ENCODE results near the gene SH3BP5. TPM values are rescaled to one million over a fixed set of nuclear protein-coding genes. Genes with fewer than 3 reads are reported as not detected.

SH3BP5 gene
- total RNA-seq, 1 experiment from 2014 or later, result 20.3 TPM

DNA sequence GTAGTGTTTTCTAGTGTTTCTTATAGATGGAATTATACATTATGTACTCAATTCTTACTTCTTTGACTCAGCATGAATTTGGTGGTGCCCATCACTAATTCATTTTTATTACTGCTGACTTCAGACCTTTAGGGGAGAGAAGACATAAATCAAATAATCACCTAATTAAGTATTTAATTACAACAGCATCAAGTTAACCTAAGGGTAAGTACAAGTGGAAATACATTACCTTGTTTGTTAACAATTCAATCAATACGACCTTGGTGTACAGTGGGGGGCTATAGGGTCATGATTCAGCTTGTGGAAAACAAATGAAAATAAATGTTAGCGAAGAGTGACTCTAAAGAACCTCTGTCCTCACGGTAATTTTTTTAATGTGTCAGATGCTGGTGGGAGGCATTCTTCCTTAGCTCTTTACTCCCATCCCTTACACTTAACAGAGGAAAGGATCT lies 126.9 kb downstream of the SH3BP5 start:
- Histone ChIP-seq H3K4me1 (ENCODE audit: insufficient read depth, low read length, poor library complexity, severe bottlenecking) (peaks cover 8% of the 10 kb centered on the region), H3K4me3 (ENCODE audit: low read depth, low read length, poor library complexity, severe bottlenecking) (peak overlapping the region; percentile 97), H3K9me3 (ENCODE audit: low read depth, low read length, poor library complexity, severe bottlenecking) (no peaks in the 10 kb centered on the region), H3K27me3 (replicated peaks; ENCODE audit: insufficient read depth, low read depth, low read length, poor library complexity) (no peaks in the 10 kb centered on the region), H3K27ac (ENCODE audit: low read depth, low read length, poor library complexity, severe bottlenecking) (peak overlapping the region; percentile 95), H3K36me3 (ENCODE audit: insufficient read depth, low read length, poor library complexity, severe bottlenecking) (peaks cover 8% of the 10 kb centered on the region)
- intact Hi-C loops (cut with micrococcal nuclease; ENCODE audit: unreplicated experiment), result loop anchor here (5.0 to 10.0 kb wide), 2 partner anchors 61 to 602 kb away; no protein-coding TSS in a partner anchor
- POLR2A ChIA-PET (ENCODE audit: low non-redundant PET), result interaction anchor here (0.6 kb wide), 1 partner anchor 9 kb away, joined by 4 read pairs; no protein-coding TSS in a partner anchor
- CTCF ChIA-PET, result interaction anchor here (0.6 to 1.3 kb wide), 3 partner anchors 16 to 200 kb away, joined by 3 to 4 read pairs (median 3); no protein-coding TSS in a partner anchor
- TF ChIP-seq EZH2 (IDR thresholded peaks at IDR 0.05; ENCODE audit: borderline replicate concordance, low read depth, low read length, poor library complexity, severe bottlenecking), result no peak
- TF ChIP-seq, protein P1, sequence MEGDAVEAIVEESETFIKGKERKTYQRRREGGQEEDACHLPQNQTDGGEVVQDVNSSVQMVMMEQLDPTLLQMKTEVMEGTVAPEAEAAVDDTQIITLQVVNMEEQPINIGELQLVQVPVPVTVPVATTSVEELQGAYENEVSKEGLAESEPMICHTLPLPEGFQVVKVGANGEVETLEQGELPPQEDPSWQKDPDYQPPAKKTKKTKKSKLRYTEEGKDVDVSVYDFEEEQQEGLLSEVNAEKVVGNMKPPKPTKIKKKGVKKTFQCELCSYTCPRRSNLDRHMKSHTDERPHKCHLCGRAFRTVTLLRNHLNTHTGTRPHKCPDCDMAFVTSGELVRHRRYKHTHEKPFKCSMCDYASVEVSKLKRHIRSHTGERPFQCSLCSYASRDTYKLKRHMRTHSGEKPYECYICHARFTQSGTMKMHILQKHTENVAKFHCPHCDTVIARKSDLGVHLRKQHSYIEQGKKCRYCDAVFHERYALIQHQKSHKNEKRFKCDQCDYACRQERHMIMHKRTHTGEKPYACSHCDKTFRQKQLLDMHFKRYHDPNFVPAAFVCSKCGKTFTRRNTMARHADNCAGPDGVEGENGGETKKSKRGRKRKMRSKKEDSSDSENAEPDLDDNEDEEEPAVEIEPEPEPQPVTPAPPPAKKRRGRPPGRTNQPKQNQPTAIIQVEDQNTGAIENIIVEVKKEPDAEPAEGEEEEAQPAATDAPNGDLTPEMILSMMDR (conservative IDR thresholded peaks at IDR 0.05; ENCODE audit: low read depth, low read length), result no peak
- DNase-seq (ENCODE audit: low spot score), result no peak
- BruUV-seq (replicated peaks), result TSS peak; percentile 75

Other genes with a start within 250 kb of the SH3BP5 start
- 31.2 and 35.2 TPM in 2 replicates for gene RBSN, start 233.4 kb downstream of the SH3BP5 start, total RNA-seq (2021)
- 38.6 and 40.7 TPM in 2 replicates for gene CAPN7, start 126.3 kb downstream of the SH3BP5 start, total RNA-seq (2021)
- 24.4 and 25.7 TPM in 2 replicates for gene METTL6, start 95.0 kb upstream of the SH3BP5 start, total RNA-seq (2021)
- gene EAF1, start 95.0 kb upstream of the SH3BP5 start, total RNA-seq (2021), result 28.7 and 29.0 TPM in 2 replicates
- 0.21 and 1.3 TPM in 2 replicates for gene COLQ, start 189.1 kb upstream of the SH3BP5 start, total RNA-seq (2021)